Measurements from ENCODE around the gene JMJD6.
"Not testable (repeated sequence)": the region's sequence is repeated elsewhere in the genome, so short reads cannot be mapped to it uniquely, and the experiment has no call there.

Gene JMJD6

DNA sequence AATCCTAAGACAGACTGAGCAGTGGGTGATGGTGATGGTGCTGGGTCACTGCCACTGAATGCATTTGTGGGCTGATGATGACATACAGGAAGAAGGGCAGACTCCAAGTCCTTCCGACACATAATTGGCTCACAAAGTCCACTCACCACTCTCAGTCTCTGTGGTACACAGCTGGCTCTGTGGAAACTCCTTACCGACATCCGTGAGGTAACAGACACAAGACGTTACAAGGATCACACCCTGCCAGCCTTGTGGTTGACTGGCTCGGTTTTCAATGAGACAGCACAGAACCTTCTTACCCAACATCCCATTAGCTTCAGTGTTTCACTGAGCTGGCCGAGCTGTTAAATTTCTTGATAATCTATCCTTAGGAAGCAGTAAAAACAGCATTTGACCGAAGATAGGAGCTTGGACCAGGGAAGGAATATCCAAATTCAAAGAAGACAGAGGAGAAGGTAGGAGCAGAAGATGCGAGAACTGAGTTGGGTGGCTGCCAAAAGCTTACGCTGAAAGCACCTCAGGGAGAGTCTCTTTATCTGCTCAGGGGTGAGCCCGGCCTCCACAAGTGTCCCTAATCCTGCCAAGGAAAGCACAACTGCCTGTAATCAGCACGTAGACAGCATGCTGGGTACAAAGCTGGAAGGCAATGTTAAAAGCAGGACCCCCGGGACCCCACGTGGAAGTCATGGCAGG is 10.1 kb downstream of the JMJD6 start:
- no peak for DNase-seq

GRCh38 chr17:76715496-76715830 is 10.9 kb downstream of the JMJD6 start:
- DNase-seq = no peak

- no peak for DNase-seq
These were observed 11.4 kb downstream of the JMJD6 start for GRCh38 chr17:76714822-76715495.

- no peak for DNase-seq
These were observed 12.1 kb downstream of the JMJD6 start for GRCh38 chr17:76714336-76714735.

GRCh38 chr17:76713765-76714164 is 12.6 kb downstream of the JMJD6 start:
- DNase-seq = no peak

DNA sequence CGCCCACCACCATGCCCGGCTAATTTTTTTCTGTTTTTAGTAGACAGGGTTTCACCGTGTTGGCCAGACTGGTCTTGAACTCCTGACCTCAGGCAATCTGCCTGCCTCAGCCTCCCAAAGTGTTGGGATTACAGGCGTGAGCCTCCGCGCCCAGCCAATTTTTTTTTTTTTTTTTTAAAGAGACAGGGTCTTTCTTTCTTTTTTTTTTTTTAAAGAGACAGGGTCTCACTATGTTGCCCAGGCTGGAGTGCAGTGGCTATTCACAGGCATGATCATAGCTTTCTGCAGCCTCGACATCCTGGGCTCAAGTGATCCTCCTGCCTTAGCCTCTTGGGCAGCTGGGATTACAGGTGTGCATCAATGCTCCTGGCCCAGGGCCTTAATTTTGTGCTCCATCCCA is 14.1 kb downstream of the JMJD6 start:
- not testable (repeated sequence) for DNase-seq

DNA sequence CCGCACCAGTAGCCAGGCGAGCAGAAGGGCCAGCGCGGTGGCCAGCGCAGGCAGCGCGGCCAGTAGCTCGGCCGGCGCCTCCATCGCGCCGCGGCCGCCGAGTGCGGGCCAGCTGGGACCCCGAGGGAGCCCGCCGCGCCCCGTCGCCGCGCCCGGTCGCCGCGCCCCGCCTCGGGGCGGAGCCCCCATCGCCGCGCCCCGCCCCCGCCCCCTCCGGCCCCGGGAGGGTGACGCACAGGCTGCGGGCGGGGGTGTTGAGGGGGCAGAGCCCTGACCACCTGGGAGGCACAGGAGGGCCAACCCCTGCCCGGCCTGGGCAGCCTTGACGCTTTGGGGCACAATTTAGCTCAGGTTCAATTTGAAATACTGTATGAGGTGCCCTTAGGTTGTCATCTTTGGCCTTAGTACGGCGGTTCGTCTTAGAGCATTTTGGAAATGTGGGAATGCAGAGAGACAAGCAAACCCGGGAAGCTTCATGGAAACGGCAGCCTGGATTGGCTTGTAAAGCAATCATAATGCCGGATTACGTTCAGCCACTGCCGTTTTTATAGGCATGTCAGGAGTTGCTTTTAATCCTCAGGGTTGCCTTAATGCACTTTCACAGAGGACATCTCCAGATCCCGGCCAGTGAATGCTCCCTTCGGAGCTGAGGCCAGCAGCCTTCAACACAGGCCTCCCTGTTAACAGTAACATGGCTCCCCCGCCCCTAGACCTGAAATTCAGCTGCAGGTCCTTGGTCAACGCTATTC is 15.4 kb downstream of the JMJD6 start, which contains the start of gene MXRA7:
MXRA7 (minus strand) TSS at position 103 of the 749 bp plus-strand sequence; CDS start at position 84, 19 bp downstream.
- DNase-seq = no peak

GRCh38 chr17:76709951-76710862 is 16.2 kb downstream of the JMJD6 start:
- not testable (repeated sequence) for DNase-seq

DNA sequence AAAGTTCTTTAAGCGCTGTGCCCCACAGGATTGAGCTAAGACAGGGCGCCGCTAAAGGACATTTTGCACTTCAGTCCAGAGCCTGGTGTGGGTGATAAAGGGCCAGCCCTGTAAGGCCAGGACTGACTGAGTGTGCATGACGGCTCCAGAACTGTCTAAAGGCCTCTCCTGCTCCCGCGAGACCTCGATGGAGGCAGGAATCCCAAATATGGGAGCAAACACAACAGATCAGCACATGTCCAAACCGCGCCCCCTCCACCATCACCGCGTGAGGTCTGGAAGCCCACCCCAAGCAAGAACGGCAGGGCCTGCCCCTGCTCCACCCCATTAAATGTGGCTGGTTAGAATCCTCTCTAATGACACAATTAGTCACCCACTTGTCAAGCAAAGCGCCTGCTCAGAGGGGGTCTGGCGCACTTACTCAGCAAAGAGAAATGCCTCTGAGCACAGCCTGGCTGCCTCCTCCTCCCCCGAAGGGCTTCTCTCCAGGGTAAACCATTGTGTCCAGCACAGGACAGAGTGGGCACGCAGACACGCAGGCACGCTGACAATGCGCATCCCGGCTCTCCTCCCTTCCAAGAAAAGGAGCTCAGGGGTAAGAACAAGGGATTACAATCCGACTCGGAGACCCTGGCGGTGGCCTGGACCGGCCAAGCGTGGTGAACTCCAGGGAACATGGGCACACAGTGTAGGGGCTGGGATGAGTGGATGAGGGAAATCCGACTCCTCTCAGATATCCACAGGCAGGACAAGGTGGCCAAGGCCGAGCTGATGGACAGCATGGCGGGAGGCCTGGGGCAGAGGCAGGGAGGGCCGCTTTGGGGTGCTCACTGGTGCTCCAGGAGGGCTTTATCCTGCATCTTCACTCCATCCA is 17.1 kb downstream of the JMJD6 start:
- DNase-seq = no peak

GRCh38 chr17:76707985-76708807 is 18.2 kb downstream of the JMJD6 start:
- no peak for DNase-seq

DNA sequence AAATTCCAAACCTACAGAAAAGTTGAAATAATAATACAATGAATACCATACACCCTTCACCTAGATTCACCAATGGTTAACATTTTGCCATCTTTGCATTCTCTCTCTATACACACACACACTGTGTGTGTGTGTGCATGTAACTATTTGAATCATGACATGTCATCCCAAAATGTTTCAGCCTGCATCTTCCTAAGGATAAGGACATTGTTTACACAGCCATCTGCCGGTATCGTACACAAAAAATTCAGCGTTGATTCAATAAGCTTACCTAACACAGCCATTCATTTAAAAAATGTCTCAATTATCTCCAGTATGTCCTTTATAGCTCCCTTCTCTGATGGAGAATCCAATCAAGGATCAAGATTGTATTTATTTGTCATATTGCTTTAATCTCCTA is 19.6 kb downstream of the JMJD6 start:
- DNase-seq = no peak

DNA sequence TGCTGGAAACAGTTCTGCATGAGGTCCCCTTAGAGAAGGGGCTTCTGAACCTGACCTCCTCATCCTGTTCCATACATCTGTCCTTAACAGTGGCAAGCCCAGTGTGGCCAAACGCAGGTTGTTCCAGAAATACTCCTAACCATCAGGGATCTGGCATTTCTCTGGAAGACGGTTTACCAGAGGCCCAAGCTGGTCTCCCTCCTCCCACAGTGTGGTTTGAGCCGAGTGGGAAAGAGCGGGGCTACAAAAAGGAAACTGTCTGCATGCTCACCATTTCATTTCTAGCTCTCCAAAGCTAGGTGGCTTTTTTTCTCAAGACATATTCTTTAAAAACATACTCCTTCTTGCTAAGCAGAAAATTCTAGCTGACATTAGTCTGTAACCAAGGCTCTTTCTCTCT is 21.6 kb downstream of the JMJD6 start:
- DNase-seq = no peak

DNA sequence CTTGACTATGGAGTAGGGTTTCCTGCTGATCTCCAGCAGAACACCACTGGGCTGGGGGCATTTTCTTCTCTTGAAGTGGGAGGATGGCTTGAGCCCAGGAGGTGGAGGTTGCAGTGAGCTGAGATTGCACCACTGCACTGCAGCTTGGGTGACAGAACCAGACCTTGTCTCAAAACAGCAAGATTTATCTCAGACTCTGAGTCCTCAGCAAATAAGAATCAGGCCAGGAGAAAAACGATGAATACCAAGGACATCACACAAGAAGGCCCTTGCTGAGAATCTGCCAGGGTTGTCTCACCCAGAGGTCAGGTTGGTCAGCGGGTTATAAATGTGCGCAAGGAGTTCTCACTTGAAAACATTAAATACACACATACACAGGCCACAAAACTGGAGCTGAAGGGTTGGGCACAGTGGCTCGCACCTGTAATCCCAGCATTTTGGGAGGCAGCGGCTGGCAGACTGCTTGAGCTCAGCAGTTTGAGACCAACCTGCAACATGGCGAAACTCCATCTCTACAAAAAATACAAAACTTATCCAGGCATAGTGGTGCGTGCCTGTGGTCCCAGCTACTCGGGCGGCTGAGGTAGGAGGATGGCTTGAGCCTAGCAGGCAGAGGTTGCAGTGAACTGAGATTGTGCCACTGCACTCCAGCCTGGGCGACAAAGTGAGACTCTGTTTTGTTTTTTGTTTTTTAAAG is 23.3 kb downstream of the JMJD6 start:
- no peak for DNase-seq

- DNase-seq = no peak
These were observed 24.3 kb downstream of the JMJD6 start for GRCh38 chr17:76702076-76702475.

DNA sequence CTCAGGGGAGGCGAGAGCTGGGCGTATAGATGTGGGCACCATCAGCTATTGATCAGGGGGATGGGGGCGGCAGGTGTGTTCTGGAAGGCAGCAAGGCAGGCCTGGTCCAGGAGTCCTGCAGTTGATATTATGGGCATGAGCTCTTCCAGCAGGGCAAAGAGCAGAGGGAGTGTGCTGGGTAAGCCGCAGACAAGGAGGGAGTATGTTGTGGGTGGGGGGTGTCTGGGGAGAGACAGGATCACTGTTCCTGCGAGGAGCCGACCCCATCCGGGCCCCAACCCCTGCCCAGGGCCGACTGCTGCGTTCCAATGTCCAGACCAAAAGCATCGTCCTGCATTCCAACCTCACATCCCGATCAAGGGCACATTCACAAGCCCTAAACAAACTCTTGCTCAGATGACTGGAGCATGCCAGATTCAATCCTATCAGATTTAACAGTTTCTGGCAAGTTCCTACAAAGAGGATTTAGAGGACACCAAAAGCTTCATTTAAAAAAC is 24.9 kb downstream of the JMJD6 start:
- no peak for DNase-seq

DNA sequence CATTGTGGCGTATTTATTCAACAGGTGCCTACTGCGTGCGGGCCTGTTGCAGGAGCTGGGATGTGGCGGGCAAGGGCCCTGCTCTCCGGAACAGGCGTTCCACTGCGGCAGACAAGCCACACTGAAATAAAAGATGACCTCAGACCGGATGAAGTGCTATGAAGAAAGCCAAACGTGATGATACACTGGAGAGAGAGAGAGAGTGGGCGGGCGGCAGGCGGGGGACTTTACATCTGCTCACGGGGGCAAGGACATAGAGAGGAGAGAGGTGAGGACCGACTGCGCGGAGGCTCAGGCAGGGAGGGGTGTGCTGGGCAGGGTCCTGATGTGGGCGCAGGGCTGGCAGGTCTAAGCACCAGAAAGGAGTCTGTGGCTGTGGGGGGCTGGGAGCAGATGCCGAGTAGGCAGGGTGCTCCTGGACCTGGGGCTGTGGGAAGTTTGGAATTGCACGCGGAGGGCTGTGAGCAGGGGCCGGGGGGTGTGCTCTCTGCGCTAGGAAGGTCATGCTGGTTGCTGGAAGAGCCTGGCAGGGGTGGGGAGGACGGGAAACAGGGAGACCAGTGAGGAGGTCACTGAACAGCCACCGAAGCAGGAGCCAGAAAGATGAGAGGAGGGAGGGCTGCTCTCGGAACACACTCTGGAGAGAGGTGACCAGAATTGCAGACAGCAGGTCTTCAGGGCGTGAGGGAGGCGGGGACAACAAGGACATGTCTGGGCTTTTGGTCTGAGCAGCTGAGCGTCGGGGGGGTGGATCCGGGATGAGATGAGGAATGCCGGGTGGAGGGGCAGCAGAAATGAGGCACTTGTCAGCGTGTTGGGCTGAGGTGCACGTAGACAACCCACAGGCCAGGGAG is 25.6 kb downstream of the JMJD6 start:
- peak; percentile 90 for DNase-seq

DNA sequence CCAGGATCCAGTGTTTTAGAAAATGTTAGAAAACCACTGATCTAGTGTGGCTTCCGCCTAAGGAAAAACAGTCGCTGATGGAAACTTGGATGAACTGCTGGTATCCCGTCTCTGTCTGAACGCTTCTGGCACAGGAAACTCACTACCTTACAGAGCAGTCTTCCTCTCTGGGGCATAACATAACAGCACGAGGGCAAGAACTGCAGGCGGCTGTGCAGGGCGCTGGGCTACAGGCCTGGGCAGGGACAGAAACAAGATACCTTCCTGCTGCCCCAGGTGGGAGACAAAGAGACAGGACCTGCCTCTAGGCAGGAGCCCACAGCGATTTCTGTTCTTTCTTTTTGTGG is 26.2 kb downstream of the JMJD6 start:
- peak; percentile 90 for DNase-seq

- DNase-seq = not testable (repeated sequence)
These were observed 27.9 kb downstream of the JMJD6 start for GRCh38 chr17:76698466-76698977.

All from NCI-H510A treated with DMSO at 0.1 percent for 48 hours (cell line).